Measurements from ENCODE around the gene ZBTB43. TPM values are rescaled to one million over a fixed set of nuclear protein-coding genes. Genes with fewer than 3 reads are reported as not detected.

ZBTB43 gene
- total RNA-seq, 4 donors from 2014 or later = 26.9 to 153 (median 35.6) TPM

DNA sequence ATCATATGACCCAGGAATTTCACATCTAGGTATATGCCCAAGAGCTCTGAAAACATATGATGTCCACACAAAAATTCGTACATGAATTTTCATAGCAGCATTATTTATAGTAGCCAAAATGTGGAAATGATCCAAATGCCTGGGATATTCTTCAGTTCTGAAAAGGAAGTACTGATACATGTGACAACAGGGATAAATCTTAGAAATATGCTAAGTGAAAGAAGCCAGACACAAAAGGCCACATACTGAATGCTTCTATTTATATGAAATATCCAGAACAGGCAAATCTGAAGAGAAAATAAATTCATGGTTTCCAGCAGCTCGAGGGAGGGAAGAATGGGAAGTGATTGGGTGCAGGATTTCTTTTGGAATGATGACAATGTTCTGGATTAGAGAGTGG lies 16.8 kb upstream of the ZBTB43 start:
- no peak overlapping the region for H3K4me3 ChIP-seq (ENCODE audit: low read depth, poor library complexity, severe bottlenecking)
- no peak for TF ChIP-seq CTCF (IDR thresholded peaks at IDR 0.05)
- no peak for TF ChIP-seq POLR2A (IDR thresholded peaks at IDR 0.05)
- WGBS, 2 donors = 4 to 8% methylated on average over 2 of the region's 2 CpGs
- intact Hi-C loops (cut with DNase I; ENCODE audit: low total_unique reads) = no loop called here
- no peak for DNase-seq (ENCODE audit: low spot score in 2 of 2)

DNA sequence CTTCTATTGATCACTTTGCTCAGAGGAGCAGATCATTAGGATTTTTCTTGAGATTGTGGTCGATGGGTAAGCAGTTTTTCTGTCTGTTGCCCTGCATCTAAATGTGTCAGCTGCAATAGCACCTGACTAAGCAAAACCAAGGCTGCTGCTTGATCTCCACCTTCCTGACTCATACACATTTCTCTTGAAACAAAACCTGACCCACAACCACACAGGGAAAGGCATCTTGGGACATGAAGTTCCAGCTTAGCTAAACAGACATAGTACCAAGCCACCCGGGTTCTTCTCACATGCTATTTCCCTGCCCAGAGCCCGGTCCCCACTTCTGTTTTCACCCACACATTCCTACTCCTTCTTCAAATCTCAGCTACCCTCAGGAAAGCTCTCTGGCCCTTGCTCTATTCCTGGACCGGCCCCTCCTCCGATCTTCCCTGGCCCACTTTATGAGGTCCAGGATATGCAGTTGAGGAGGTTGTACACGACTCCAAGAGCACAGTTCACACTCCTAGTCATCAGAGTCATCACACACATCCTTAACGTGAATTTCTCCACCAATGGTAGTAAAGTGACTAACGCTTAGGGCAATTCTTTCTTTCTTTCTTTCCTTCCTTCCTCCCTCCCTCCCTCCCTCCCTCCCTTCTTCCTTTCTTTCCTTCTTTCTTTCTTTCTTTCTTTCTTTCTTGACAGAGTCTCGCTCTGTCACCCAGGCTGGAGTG lies 16.0 kb upstream of the ZBTB43 start:
- WGBS, 2 donors = 60 to 65% methylated on average over 9 of the region's 9 CpGs
- DNase-seq (ENCODE audit: low spot score in 2 of 2) = peak in 1 of 2 donors; percentile 53
- TF ChIP-seq POLR2A (IDR thresholded peaks at IDR 0.05) = no peak
- TF ChIP-seq CTCF (IDR thresholded peaks at IDR 0.05) = no peak
- H3K4me3 ChIP-seq (ENCODE audit: low read depth, poor library complexity, severe bottlenecking) = no peak overlapping the region
- intact Hi-C loops (cut with DNase I; ENCODE audit: low total_unique reads) = no loop called here

DNA sequence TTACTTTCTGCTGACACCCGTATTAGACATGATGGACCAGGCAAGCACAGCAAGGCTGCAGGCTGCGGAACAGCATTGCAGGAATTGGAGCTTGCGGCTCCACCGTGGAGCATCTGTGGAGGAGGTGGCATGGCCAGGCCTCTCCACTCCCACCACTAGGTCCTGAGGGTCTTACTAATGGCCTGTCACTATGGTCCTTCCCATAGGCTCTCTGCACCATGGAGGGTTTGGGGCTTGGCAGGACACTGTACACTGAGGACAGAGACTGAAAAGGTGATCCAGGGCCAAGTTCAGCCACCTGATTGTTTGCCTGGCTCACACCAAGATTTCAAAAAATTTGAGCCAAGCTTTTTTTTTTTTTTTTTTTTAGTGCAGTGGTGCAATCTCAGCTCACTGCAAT lies 14.3 kb upstream of the ZBTB43 start:
- peak in 1 of 2 donors; percentile 45 for DNase-seq (ENCODE audit: low spot score in 2 of 2)
- intact Hi-C loops (cut with DNase I; ENCODE audit: low total_unique reads) = no loop called here
- 64 to 75% methylated on average over 4 of the region's 4 CpGs for WGBS, 2 donors
- H3K4me3 ChIP-seq (ENCODE audit: low read depth, poor library complexity, severe bottlenecking) = no peak overlapping the region
- TF ChIP-seq CTCF (IDR thresholded peaks at IDR 0.05) (no peak), POLR2A (IDR thresholded peaks at IDR 0.05) (no peak)

DNA sequence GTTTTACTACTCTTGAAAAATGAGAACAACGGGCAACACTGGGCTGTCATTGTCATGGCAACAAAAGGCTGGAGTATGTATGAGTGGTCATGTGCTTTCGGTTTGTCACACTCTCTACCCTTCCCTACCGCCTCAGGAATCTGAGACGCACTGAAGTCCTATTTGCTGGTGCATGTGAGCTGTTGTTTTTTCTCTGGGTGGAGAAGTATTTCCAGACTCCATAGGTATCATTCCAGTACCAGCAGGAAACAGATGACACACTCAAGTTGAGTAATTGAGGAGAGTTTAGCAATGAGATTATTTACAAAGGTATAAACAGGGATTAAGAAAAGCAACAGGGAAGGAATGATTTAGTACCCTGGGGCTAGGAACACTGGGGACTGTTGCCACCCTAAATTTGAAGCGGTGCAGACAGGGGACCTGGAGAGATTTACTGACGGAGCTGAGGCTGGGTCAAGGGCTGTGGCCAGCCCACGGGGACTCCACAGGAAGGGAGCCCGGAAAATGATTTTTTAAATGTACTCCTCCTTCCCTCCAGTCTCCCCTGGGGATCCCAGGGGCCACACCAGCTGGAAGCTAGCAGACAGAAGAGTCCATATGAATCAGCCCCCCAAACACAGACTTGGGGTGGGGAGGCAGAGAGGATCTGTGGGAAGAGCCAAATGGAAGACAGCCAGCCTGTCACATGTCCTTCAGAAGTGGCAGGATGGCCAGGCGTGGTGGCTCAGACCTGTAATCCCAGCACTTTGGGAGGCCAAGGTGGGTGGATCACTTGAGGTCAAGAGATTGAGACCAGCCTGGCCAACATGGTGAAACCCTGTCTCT lies 13.2 kb upstream of the ZBTB43 start:
- intact Hi-C loops (cut with DNase I; ENCODE audit: low total_unique reads) = no loop called here
- 28 to 32% methylated on average over 9 of the region's 9 CpGs for WGBS, 2 donors
- H3K4me3 ChIP-seq (ENCODE audit: low read depth, poor library complexity, severe bottlenecking) = no peak overlapping the region
- DNase-seq (ENCODE audit: low spot score in 2 of 2) = peak; percentile 51 to 75
- no peak for TF ChIP-seq POLR2A (IDR thresholded peaks at IDR 0.05)
- TF ChIP-seq CTCF (IDR thresholded peaks at IDR 0.05) = no peak

GRCh38 chr9:126793686-126794417 lies 11.0 kb upstream of the ZBTB43 start:
- TF ChIP-seq POLR2A (IDR thresholded peaks at IDR 0.05) (no peak), CTCF (IDR thresholded peaks at IDR 0.05) (no peak)
- WGBS, 2 donors = 37 to 63% methylated on average over 8 to 10 of the region's 10 CpGs
- intact Hi-C loops (cut with DNase I; ENCODE audit: low total_unique reads) = no loop called here
- H3K4me3 ChIP-seq (ENCODE audit: low read depth, poor library complexity, severe bottlenecking) = no peak overlapping the region
- DNase-seq (ENCODE audit: low spot score in 2 of 2) = peak in 1 of 2 donors; percentile 82
